A673 (cell line): Measurements from ENCODE around the gene VTN.

Experiments used
- EZH2 ChIP-seq: fragments of 200-600 bp; sonication (generic); IDR thresholded peaks from 2 replicates; pipeline ENCODE4 v1.6.1; 2017; ENCODE audit warnings: borderline replicate concordance, low read depth, mild to moderate bottlenecking, mixed read lengths, antibody characterized with exemption, low read length; ENCODE audit not compliant: poor library complexity, severe bottlenecking
- TF ChIP-seq, protein P1 (sequence below): fragments of 300-800, 200-600 bp; sonication (generic); conservative IDR thresholded peaks from 2 replicates; pipeline ENCODE4 v1.5.1; 2017; ENCODE audit warnings: low read depth, mild to moderate bottlenecking, antibody characterized with exemption, low read length, moderate library complexity, mixed read lengths

DNA sequence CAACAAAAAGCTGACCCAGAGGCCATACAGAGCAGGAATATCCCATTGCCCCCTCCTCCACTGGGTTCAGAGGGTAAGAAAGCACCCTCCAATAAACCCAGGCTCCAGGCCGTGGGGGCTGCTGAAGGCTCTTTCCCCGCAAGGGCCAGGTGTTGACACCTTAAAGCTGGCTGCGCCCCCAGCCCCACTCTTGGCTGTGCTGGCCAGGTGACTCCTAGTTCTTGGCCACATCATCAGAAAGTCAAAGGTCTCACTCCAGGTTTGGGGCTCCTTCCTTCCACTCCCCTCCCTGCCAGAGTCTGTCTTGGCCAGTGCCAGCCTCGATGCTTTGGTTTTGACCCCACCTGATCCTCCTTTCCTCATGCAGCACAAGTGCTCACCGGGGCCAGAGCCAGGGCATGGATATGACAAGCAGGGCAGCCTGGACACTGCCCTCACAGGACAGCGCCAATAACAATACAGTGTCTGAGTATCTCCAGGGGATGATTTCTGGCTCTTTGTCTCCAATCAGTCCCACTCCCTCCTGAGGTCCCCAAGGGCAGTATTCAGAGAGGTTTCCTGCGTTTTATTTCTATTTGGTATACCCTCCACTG, 27.7 kb upstream of the VTN start:
- TF ChIP-seq, protein P1, sequence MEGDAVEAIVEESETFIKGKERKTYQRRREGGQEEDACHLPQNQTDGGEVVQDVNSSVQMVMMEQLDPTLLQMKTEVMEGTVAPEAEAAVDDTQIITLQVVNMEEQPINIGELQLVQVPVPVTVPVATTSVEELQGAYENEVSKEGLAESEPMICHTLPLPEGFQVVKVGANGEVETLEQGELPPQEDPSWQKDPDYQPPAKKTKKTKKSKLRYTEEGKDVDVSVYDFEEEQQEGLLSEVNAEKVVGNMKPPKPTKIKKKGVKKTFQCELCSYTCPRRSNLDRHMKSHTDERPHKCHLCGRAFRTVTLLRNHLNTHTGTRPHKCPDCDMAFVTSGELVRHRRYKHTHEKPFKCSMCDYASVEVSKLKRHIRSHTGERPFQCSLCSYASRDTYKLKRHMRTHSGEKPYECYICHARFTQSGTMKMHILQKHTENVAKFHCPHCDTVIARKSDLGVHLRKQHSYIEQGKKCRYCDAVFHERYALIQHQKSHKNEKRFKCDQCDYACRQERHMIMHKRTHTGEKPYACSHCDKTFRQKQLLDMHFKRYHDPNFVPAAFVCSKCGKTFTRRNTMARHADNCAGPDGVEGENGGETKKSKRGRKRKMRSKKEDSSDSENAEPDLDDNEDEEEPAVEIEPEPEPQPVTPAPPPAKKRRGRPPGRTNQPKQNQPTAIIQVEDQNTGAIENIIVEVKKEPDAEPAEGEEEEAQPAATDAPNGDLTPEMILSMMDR: no peak
- no peak for TF ChIP-seq EZH2
